Measurements from ENCODE around the gene EDN1. TPM values are rescaled to one million over a fixed set of nuclear protein-coding genes. Genes with fewer than 3 reads are reported as not detected.
A peak's percentile ranks its signal among the peaks of the same experiment; 100 is the strongest.
"Not testable (repeated sequence)": the region's sequence is repeated elsewhere in the genome, so short reads cannot be mapped to it uniquely, and the experiment has no call there.

Gene EDN1
- total RNA-seq, 1 experiment from 2014 or later, result 25.6 TPM

DNA sequence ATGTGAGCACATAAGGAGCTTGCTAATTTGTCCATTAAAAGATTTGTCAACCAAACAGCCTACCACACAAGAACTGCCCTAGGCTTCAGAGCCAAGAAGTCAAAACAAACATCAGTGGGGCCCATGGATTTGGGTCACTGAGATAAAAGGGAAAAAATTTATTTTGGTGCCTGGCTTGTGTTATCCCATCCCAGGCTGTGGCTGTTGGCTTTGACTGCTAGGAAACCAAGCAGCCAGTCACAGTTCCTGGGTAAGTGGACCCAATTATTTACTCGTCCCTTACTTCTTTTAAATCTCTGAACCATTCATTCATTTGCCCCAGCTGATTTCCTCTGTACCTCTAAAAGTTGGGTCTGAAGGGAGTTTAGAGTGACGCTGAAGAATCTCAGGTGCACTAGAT lies 41.3 kb downstream of the EDN1 start:
- TSS peak; percentile 37 for BruUV-seq (replicated peaks)
- Histone ChIP-seq H3K4me2 (ENCODE audit: low read length) (no peak overlapping the region), H3K9ac (ENCODE audit: low read length) (no peak overlapping the region), H3K27me3 (ENCODE audit: low read length) (no peaks in the 10 kb centered on the region), H3K9me3 (ENCODE audit: low read length) (no peaks in the 10 kb centered on the region), H3K36me3 (ENCODE audit: low read depth, low read length) (no peaks in the 10 kb centered on the region), H3K79me2 (ENCODE audit: low read length) (no peaks in the 10 kb centered on the region), H3K9me2 (replicated peaks; ENCODE audit: low read length) (no peaks in the 10 kb centered on the region), H3K4me1 (ENCODE audit: insufficient read depth, low read length) (peaks cover 58% of the 10 kb centered on the region), H2AFZ (ENCODE audit: low read length) (no peak overlapping the region), H4K20me1 (ENCODE audit: low read length) (no peaks in the 10 kb centered on the region), H3K4me3 (ENCODE audit: low read length) (no peak overlapping the region), H3K27ac (ENCODE audit: low read length) (peak overlapping the region; percentile 43), H3F3A (ENCODE audit: low read length, unreplicated experiment) (peaks cover 7% of the 10 kb centered on the region)
- no peak for ATAC-seq
- ChIA-PET CTCF (interaction anchor here (0.6 kb wide), 1 partner anchor 273 kb away, joined by 3 read pairs; no protein-coding TSS in a partner anchor), POLR2A (ENCODE audit: unreplicated experiment) (interaction anchor here (0.6 kb wide), 1 partner anchor 16 kb away, joined by 4 read pairs; no protein-coding TSS in a partner anchor)
- intact Hi-C loops (cut with micrococcal nuclease), result loop anchor here (1.0 kb wide), 1 partner anchor 12 kb away; no protein-coding TSS in a partner anchor
- TF ChIP-seq EZH2phosphoT487 (IDR thresholded peaks at IDR 0.05; ENCODE audit: borderline replicate concordance, low read length) (no peak), EZH2 (IDR thresholded peaks at IDR 0.05; ENCODE audit: low read length, unreplicated experiment) (no peak)
- TF ChIP-seq, protein P1, sequence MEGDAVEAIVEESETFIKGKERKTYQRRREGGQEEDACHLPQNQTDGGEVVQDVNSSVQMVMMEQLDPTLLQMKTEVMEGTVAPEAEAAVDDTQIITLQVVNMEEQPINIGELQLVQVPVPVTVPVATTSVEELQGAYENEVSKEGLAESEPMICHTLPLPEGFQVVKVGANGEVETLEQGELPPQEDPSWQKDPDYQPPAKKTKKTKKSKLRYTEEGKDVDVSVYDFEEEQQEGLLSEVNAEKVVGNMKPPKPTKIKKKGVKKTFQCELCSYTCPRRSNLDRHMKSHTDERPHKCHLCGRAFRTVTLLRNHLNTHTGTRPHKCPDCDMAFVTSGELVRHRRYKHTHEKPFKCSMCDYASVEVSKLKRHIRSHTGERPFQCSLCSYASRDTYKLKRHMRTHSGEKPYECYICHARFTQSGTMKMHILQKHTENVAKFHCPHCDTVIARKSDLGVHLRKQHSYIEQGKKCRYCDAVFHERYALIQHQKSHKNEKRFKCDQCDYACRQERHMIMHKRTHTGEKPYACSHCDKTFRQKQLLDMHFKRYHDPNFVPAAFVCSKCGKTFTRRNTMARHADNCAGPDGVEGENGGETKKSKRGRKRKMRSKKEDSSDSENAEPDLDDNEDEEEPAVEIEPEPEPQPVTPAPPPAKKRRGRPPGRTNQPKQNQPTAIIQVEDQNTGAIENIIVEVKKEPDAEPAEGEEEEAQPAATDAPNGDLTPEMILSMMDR (conservative IDR thresholded peaks at IDR 0.05; ENCODE audit: low read depth, low read length), result no peak
- no peak for DNase-seq

DNA sequence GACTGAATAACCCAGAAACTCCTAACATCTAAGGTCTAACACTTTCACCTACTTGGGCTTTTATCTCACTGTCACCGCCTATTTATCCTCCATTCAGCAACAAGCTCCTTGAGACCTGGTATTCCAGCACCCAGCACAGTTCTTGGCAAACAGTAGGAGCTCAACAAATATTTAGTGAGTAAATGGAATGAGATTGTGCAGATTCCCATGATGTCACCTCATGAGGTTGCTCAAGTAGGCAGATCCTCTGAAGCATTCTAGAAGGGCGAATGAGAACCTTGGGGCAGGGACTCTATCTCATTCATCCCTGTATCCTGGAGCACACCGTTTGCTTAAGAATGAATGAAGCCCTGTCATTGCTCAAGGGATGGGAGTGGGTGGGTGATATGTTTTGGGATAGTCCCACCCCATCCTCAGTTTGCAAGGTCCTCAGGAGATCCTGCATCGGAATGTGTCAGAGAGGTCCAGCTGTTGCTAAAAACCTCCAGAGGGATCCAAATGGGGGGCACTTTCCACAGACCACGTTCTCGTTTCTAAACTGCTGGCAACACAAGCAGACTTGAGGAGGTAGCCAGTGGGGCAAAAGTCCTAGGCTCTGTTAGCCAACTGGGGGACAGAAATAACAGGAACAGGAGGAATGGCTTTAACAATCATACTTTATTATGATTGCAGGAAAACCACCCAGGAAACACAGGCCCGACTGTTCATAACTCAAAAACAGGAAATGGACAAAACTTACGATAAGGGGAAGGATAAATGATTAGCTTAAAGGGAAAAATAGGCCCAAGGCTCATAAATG lies 42.0 kb downstream of the EDN1 start:
- no peaks in the 10 kb centered on the region for H3K36me3 ChIP-seq (ENCODE audit: low read depth, low read length)
- DNase-seq (peak; percentile 53), ATAC-seq (peak; percentile 9; the same call in 1 of the 2 replicates)
- H3F3A ChIP-seq (ENCODE audit: low read length, unreplicated experiment), result peaks cover 7% of the 10 kb centered on the region
- peak overlapping the region; percentile 48 for H3K27ac ChIP-seq (ENCODE audit: low read length)
- no peak for TF ChIP-seq EZH2phosphoT487 (IDR thresholded peaks at IDR 0.05; ENCODE audit: borderline replicate concordance, low read length)
- TF ChIP-seq, protein P1 (conservative IDR thresholded peaks at IDR 0.05; ENCODE audit: low read depth, low read length), result no peak
- no peak for TF ChIP-seq EZH2 (IDR thresholded peaks at IDR 0.05; ENCODE audit: low read length, unreplicated experiment)
- no TSS peak for BruUV-seq (replicated peaks)
- no peaks in the 10 kb centered on the region for H3K27me3 ChIP-seq (ENCODE audit: low read length)
- ChIA-PET CTCF (interaction anchor here (0.6 kb wide), 2 partner anchors 43 to 273 kb away, joined by 3 to 4 read pairs; no protein-coding TSS in a partner anchor), POLR2A (ENCODE audit: unreplicated experiment) (interaction anchor here (0.6 kb wide), 1 partner anchor 17 kb away, joined by 4 read pairs; no protein-coding TSS in a partner anchor)
- no peak overlapping the region for H3K4me2 ChIP-seq (ENCODE audit: low read length)
- no peaks in the 10 kb centered on the region for H4K20me1 ChIP-seq (ENCODE audit: low read length)
- H3K9ac ChIP-seq (ENCODE audit: low read length), result no peak overlapping the region
- H3K79me2 ChIP-seq (ENCODE audit: low read length), result no peaks in the 10 kb centered on the region
- no peak overlapping the region for H2AFZ ChIP-seq (ENCODE audit: low read length)
- H3K4me3 ChIP-seq (ENCODE audit: low read length), result no peak overlapping the region
- H3K4me1 ChIP-seq (ENCODE audit: insufficient read depth, low read length), result peaks cover 58% of the 10 kb centered on the region
- no peaks in the 10 kb centered on the region for H3K9me3 ChIP-seq (ENCODE audit: low read length)
- intact Hi-C loops (cut with micrococcal nuclease), result loop anchor here (1.0 kb wide), 1 partner anchor 11 kb away; no protein-coding TSS in a partner anchor
- no peaks in the 10 kb centered on the region for H3K9me2 ChIP-seq (replicated peaks; ENCODE audit: low read length)

DNA sequence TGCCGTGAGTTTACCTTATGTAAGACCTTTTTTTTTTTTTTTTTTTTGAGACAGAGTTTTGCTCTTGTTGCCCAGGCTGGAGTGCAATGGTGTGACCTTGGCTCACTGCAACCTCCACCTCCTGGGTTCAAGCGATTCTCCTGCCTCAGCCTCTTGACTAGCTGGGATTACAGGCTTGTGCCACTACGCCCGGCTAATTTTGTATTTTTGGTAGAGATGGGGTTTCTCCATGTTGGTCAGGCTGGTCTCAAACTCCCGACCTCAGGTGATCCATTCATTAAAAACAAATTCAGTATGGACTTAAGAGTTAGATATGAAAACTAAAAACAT lies 42.6 kb downstream of the EDN1 start:
- H3K9me2 ChIP-seq (replicated peaks; ENCODE audit: low read length); H3K4me3 ChIP-seq (ENCODE audit: low read length); H3K9me3 ChIP-seq (ENCODE audit: low read length); H3K9ac ChIP-seq (ENCODE audit: low read length); H4K20me1 ChIP-seq (ENCODE audit: low read length); H3K36me3 ChIP-seq (ENCODE audit: low read depth, low read length); DNase-seq; POLR2A ChIA-PET (ENCODE audit: unreplicated experiment); H2AFZ ChIP-seq (ENCODE audit: low read length); BruUV-seq (replicated peaks); H3K4me2 ChIP-seq (ENCODE audit: low read length); H3K27me3 ChIP-seq (ENCODE audit: low read length); H3K79me2 ChIP-seq (ENCODE audit: low read length); H3F3A ChIP-seq (ENCODE audit: low read length, unreplicated experiment); ATAC-seq; intact Hi-C loops (cut with micrococcal nuclease): not testable (repeated sequence)
- CTCF ChIA-PET, result interaction anchor here (0.6 kb wide), 1 partner anchor 44 kb away, joined by 4 read pairs; no protein-coding TSS in a partner anchor
- Histone ChIP-seq H3K27ac (ENCODE audit: low read length) (peak overlapping the region; percentile 48; the same call in 1 of the 2 replicates), H3K4me1 (ENCODE audit: insufficient read depth, low read length) (peaks cover 52% of the 10 kb centered on the region)
